K562 (cell line): ENCODE measurements around the gene SHISAL2A. TPM values are rescaled to one million over a fixed set of nuclear protein-coding genes. Genes with fewer than 3 reads are reported as not detected.
A peak's percentile ranks its signal among the peaks of the same experiment; 100 is the strongest.

Source experiments
- ATAC-seq: fragments of 200-7000 bp; cut with Tn5 transposase; 3 replicates; pipeline ENCODE4 v1.9.1; 2020; ENCODE audit warnings: moderate library complexity
- Bru-seq: library from RNA; stranded (reverse); fragments of 400-500 nt; gene quantifications from one replicate; lab custom pipeline; 2021; lab: Mats Ljungman, UMichigan
- BruChase-seq, 2 experiments: library from RNA; stranded (reverse); fragments of 400-500 nt; gene quantifications; one replicate each; lab custom pipeline; 2021; lab: Mats Ljungman, UMichigan
- BruUV-seq: library from RNA; stranded (reverse); fragments of 400-500 nt; replicated peaks from 2 replicates; lab custom pipeline; 2021; lab: Mats Ljungman, UMichigan
- CTCF ChIA-PET: fragments of 300-600 bp; formaldehyde crosslinking; extraction: SDS; loops from one replicate; lab custom pipeline; 2021; ENCODE audit warnings: low intra/inter-chr PET ratio; lab: Yijun Ruan, JAX
- POLR2A ChIA-PET: fragments of 300-600, 350-650 bp; sonication (Branson Sonifier 250); formaldehyde crosslinking; extraction: SDS; loops from one replicate; lab custom pipeline; 2021; ENCODE audit warnings: antibody characterized with exemption, inconsistent platforms; lab: Yijun Ruan, JAX
- DNase-seq, 4 experiments: peaks; one replicate each; pipeline versions ENCODE4 v3.0.0 to v3.0.0-alpha.2; 2011 to 2018; ENCODE audit warnings: low spot score in 3 of 4, mixed read lengths in 3 of 4; ENCODE audit errors: extremely low read depth in 1 of 4
- FAIRE-seq: peaks from 2 replicates; lab custom pipeline; 2011; peaks lifted over from hg19 to GRCh38; lab: Jason Lieb, UNC
- H2AFZ ChIP-seq: 2 replicates; pipeline ENCODE4 v1.6.0; 2011; ENCODE audit warnings: low read depth, low read length, control low read depth, inconsistent platforms
- H3K27ac ChIP-seq: fragments of 200-600 bp; 3 replicates; pipeline ENCODE4 v1.8.0; 2011; ENCODE audit warnings: low read depth, mild to moderate bottlenecking, control low read depth, inconsistent platforms, low read length, moderate library complexity, mixed read lengths; ENCODE audit errors: extremely low read depth
- H3K27me3 ChIP-seq, 2 experiments: fragments of 300-600 bp in 1 of 2; 2 replicates in 1 of 2; 3 replicates in 1 of 2; pipeline versions ENCODE4 v1.6.0 to v1.8.0; 2011; ENCODE audit warnings: inconsistent platforms in 2 of 2, low read length in 2 of 2, mild to moderate bottlenecking in 1 of 2, mixed read lengths in 1 of 2, moderate library complexity in 1 of 2; ENCODE audit not compliant: control insufficient read depth in 2 of 2, insufficient read depth in 2 of 2
- H3K36me3 ChIP-seq: fragments of 300-600 bp; 3 replicates; pipeline ENCODE4 v1.8.0; 2011; ENCODE audit warnings: mild to moderate bottlenecking, low read length, inconsistent platforms; ENCODE audit not compliant: control insufficient read depth, insufficient read depth
- H3K4me1 ChIP-seq, 2 experiments: fragments of 200-600 bp in 1 of 2; replicated peaks in 1 of 2; 2 replicates in 1 of 2; 3 replicates in 1 of 2; pipeline versions ENCODE4 v1.5.1 to v1.8.0; 2011; ENCODE audit warnings: inconsistent platforms in 2 of 2, low read length in 2 of 2, mild to moderate bottlenecking in 1 of 2, mixed read lengths in 1 of 2, moderate library complexity in 1 of 2; ENCODE audit not compliant: control insufficient read depth in 2 of 2, insufficient read depth in 2 of 2
- H3K4me2 ChIP-seq: 2 replicates; pipeline ENCODE4 v1.6.1; 2011; ENCODE audit warnings: low read length, control low read depth, inconsistent platforms, mixed read lengths; ENCODE audit not compliant: insufficient read depth
- H3K4me3 ChIP-seq: fragments of 200-600 bp; sonication (generic), shearing (Covaris generic); 2 replicates; pipeline ENCODE4 v1.5.1; 2016; ENCODE audit warnings: control low read depth, inconsistent platforms
- H3K79me2 ChIP-seq: fragments of 200-600 bp; 3 replicates; pipeline ENCODE4 v1.8.0; 2011; ENCODE audit warnings: low read length, inconsistent platforms; ENCODE audit not compliant: control insufficient read depth, insufficient read depth
- H3K9ac ChIP-seq, 2 experiments: 2 replicates each; pipeline versions ENCODE4 v1.6.0 to v1.6.1; 2011; ENCODE audit warnings: low read depth in 2 of 2, low read length in 2 of 2, control low read depth in 1 of 2, inconsistent platforms in 1 of 2, mild to moderate bottlenecking in 1 of 2, mixed read lengths in 1 of 2; ENCODE audit not compliant: insufficient read depth in 1 of 2
- H3K9me1 ChIP-seq: one replicate; pipeline ENCODE4 v1.6.0; 2011; ENCODE audit warnings: inconsistent platforms, mild to moderate bottlenecking, low read length, moderate library complexity; ENCODE audit not compliant: control insufficient read depth, insufficient read depth
- H3K9me3 ChIP-seq: replicated peaks from 2 replicates; pipeline ENCODE4 v1.5.1; 2011; ENCODE audit warnings: low read depth, low read length, inconsistent platforms; ENCODE audit not compliant: control insufficient read depth, insufficient read depth
- H4K20me1 ChIP-seq: replicated peaks from 2 replicates; pipeline ENCODE4 v1.6.1; 2011; ENCODE audit warnings: low read length, inconsistent platforms, mixed read lengths; ENCODE audit not compliant: control insufficient read depth, insufficient read depth
- HMGN3 ChIP-seq: IDR thresholded peaks from 2 replicates; pipeline ENCODE4 v1.6.1; 2011; ENCODE audit warnings: borderline replicate concordance, low read depth, mild to moderate bottlenecking, mixed read lengths, low read length; ENCODE audit not compliant: insufficient read length; ENCODE audit errors: extremely low read depth
- WGBS: fragments of 100-300 bp; shearing (Covaris generic); methylation state at CpG from one replicate; pipeline ENCODE4 v1.1.6; 2016; ENCODE audit warnings: low coverage, mixed read lengths; ENCODE audit not compliant: insufficient coverage; ENCODE audit errors: missing lambda C conversion rate; 5-methylcytosine and 5-hydroxymethylcytosine counted together
- in situ Hi-C: fragments of 300-500 bp; cut with MboI; formaldehyde crosslinking; loops from 4 replicates; pipeline ENCODE4 v1.15.0; 2018; ENCODE audit warnings: inconsistent platforms, mixed read lengths
- intact Hi-C: fragments of 100-400 bp; cut with micrococcal nuclease; formaldehyde crosslinking; loops from 2 replicates; pipeline ENCODE4 v1.14.2; 2022
- long read RNA-seq, 3 experiments: library from polyadenylated mRNA in 2 of 3; library from RNA in 1 of 3; unstranded in 2 of 3; stranded (forward) in 1 of 3; transcript quantifications; one replicate each; pipeline ENCODE4 v2.0.0, GENCODE V29; 2019 to 2022
- polyA minus RNA-seq, 3 experiments: library from RNA; depleted of rRNA, polyadenylated mRNA; stranded (reverse); fragments of >200 nt; gene quantifications; 2 replicates each; pipeline ENCODE4 v1.2.3, GENCODE V29; 2011
- polyA plus RNA-seq, 8 experiments: library from polyadenylated mRNA; depleted of rRNA in 4 of 8; stranded (reverse) in 5 of 8; unstranded in 3 of 8; fragments of >200 nt; fragmentation: Nextera tagmentation in 2 of 8; fragmentation: Illumina TruSeq in 1 of 8; extraction: Ambion mirVana in 2 of 8; extraction: Trizol in 1 of 8; gene quantifications; 2 replicates each; pipeline versions ENCODE4 v1.2.1 to v1.2.3, GENCODE V29; 2011 to 2014; ENCODE audit warnings: inconsistent platforms in 1 of 8, missing spikeins in 1 of 8
- total RNA-seq, 7 experiments: library from RNA; depleted of rRNA in 6 of 7; stranded (reverse); fragments of >200 nt in 6 of 7; fragmentation: Illumina TruSeq in 2 of 7; extraction: Trizol in 2 of 7; gene quantifications; 2 replicates each; pipeline versions ENCODE4 v1.2.1 to v1.2.3, GENCODE V29; 2011 to 2021; ENCODE audit warnings: low replicate concordance in 1 of 7
- TF ChIP-seq, protein P1 (sequence below): sonication (generic); formaldehyde crosslinking; IDR thresholded peaks from 2 replicates; pipeline ENCODE4 v1.8.1; 2023; ENCODE audit warnings: mild to moderate bottlenecking, missing genetic modification reagents

SHISAL2A gene
- total RNA-seq (2011; cell fraction: chromatin; rRNA removed; ENCODE audit: low replicate concordance), result not detected in 2 replicates
- total RNA-seq (2011; cell fraction: nucleolus; rRNA removed), result not detected in 2 replicates
- total RNA-seq (2011; cell fraction: nucleoplasm; rRNA removed), result not detected in 2 replicates
- total RNA-seq (2014; rRNA removed) (not detected in 2 replicates), total RNA-seq (2014; rRNA removed; fragmentation: Illumina TruSeq; extraction: Trizol) (not detected in 2 replicates), total RNA-seq (2015; rRNA removed; fragmentation: Illumina TruSeq; extraction: Trizol) (not detected in 2 replicates), total RNA-seq (2021) (0.11 TPM in 1 of 2 replicates, not detected in the other), polyA plus RNA-seq (2011; rRNA removed) (not detected in 2 replicates), polyA plus RNA-seq (2014; fragmentation: Illumina TruSeq; extraction: Trizol) (not detected in 2 replicates), polyA plus RNA-seq (2014; fragmentation: Nextera tagmentation; extraction: Ambion mirVana) (not detected), polyA plus RNA-seq (2014; rRNA removed) (not detected in 2 replicates), polyA minus RNA-seq (2011; rRNA and poly(A)+ RNA removed) (not detected in 2 replicates), Bru-seq, nascent RNA (percentile 4 among the genes with signal in this experiment), BruChase-seq, experiment 1, labeled RNA remaining after a 2-hour chase (not detected), BruChase-seq, experiment 2, labeled RNA remaining after a 6-hour chase (percentile 11 among the genes with signal in this experiment)
- polyA plus RNA-seq (2011; cell fraction: cytosol; rRNA removed), result not detected in 2 replicates
- polyA plus RNA-seq (2011; cell fraction: nucleus; rRNA removed), result not detected in 2 replicates
- polyA plus RNA-seq (2012), result not detected in 2 replicates
- not detected in 2 replicates for polyA minus RNA-seq (2011; cell fraction: cytosol; rRNA and poly(A)+ RNA removed)
- polyA minus RNA-seq (2011; cell fraction: nucleus; rRNA and poly(A)+ RNA removed), result not detected in 2 replicates
- long read RNA-seq, experiment 1, result 0 reads
- long read RNA-seq, experiment 2, result 0 reads
- long read RNA-seq, experiment 3, result 0 reads

DNA sequence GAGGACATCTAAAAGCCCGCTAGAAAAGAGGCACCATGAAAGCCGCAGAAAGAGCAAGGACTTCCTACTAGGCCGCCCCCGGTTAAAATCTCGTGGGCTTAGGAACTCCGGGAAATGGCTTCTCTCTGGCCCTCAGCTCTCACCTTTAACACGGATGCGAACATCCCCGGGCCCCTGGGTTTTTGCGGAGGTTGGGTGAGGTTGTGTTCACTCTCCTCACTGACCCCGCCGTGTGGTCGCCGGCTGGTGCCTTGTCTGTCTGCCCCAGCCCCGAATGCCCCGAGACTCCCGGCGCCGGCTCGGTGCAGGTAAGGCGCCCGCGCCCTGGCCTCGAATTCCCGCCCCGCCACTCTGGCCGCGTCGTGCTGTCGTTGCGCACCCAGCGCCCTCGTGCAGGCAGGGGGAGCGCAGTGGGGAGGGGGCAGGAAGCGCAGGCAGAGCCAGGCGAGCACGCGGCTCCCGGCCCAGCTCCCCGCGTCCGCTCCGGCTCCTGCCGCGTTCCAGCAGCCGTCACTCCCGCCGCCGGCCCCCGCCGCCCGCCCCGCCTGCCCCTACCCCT, at the start of gene SHISAL2A:
TSS of gene SHISAL2A (plus strand) at position 437 of the 559 bp plus-strand sequence. CDS start 326 bp downstream, outside the sequence.
- Histone ChIP-seq H3K9ac (peak within 1 kb of the TSS in 1 of 2 experiments; percentile 70; a peak in 2 of 4 replicates), H3K4me3 (no peak within 1 kb of the TSS), H2AFZ (peak within 1 kb of the TSS; percentile 88), H3K27ac (peak within 1 kb of the TSS; percentile 2; the same call in 2 of the 3 replicates), H3K4me1 (peaks cover 17 to 19% of the 10 kb centered on the region in 2 experiments; a peak in 4 of 5 replicates), H3K9me1 (no peaks in the 10 kb centered on the region), H3K4me2 (no peak within 1 kb of the TSS; the same call in 1 of the 2 replicates), H3K9me3 (no peaks in the 10 kb centered on the region), H3K79me2 (no peaks in the 10 kb centered on the region)
- in situ Hi-C loops (no loop called here), intact Hi-C loops (no loop called here)
- BruUV-seq, result no TSS peak
- no peak for DNase-seq
- CTCF ChIA-PET, result no interaction called here
- POLR2A ChIA-PET, result interaction anchor here (0.7 to 1.1 kb wide), 2 partner anchors 16 to 22 kb away, joined by 3 to 5 read pairs; no protein-coding TSS in a partner anchor
- 94% methylated on average over 23 of the region's 53 CpGs for WGBS
- no peak for FAIRE-seq
- TF ChIP-seq, protein P1, sequence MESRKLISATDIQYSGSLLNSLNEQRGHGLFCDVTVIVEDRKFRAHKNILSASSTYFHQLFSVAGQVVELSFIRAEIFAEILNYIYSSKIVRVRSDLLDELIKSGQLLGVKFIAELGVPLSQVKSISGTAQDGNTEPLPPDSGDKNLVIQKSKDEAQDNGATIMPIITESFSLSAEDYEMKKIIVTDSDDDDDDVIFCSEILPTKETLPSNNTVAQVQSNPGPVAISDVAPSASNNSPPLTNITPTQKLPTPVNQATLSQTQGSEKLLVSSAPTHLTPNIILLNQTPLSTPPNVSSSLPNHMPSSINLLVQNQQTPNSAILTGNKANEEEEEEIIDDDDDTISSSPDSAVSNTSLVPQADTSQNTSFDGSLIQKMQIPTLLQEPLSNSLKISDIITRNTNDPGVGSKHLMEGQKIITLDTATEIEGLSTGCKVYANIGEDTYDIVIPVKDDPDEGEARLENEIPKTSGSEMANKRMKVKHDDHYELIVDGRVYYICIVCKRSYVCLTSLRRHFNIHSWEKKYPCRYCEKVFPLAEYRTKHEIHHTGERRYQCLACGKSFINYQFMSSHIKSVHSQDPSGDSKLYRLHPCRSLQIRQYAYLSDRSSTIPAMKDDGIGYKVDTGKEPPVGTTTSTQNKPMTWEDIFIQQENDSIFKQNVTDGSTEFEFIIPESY (CRISPR knock-in tag), result peak; percentile 32; the same call in 1 of the 2 replicates
- TF ChIP-seq HMGN3, result no peak
- TF ChIP-seq, all 486 proteins: peak for 1
- no peaks in the 10 kb centered on the region for H3K36me3 ChIP-seq
- ATAC-seq, result no peak
- H3K27me3 ChIP-seq, result no peaks in the 10 kb centered on the region
- H4K20me1 ChIP-seq, result no peaks in the 10 kb centered on the region
